Ectodermal cell (in vitro differentiated cells): ENCODE measurements around the gene PATZ1.

Experiments used
- H3K27ac ChIP-seq: 2 replicates; pipeline ENCODE4 v1.7.0; 2013; ENCODE audit warnings: mild to moderate bottlenecking, low read depth, low read length; ENCODE audit not compliant: insufficient read depth, poor library complexity, severe bottlenecking
- H3K27me3 ChIP-seq: 2 replicates; pipeline ENCODE4 v1.7.0; 2013; ENCODE audit warnings: mild to moderate bottlenecking, low read length; ENCODE audit not compliant: insufficient read depth, control insufficient read depth, poor library complexity, severe bottlenecking
- H3K36me3 ChIP-seq: one replicate; pipeline ENCODE4 v1.7.0; 2013; ENCODE audit warnings: low read length; ENCODE audit not compliant: control insufficient read depth, insufficient read depth
- H3K4me1 ChIP-seq: one replicate; pipeline ENCODE4 v1.7.0; 2013; ENCODE audit warnings: low read length; ENCODE audit not compliant: control insufficient read depth, insufficient read depth
- H3K4me3 ChIP-seq: 2 replicates; pipeline ENCODE4 v1.7.0; 2013; ENCODE audit warnings: low read depth, low read length, control low read depth; ENCODE audit not compliant: insufficient read depth
- H3K9me3 ChIP-seq: 2 replicates; pipeline ENCODE4 v1.7.0; 2013; ENCODE audit warnings: mild to moderate bottlenecking, low read length, moderate library complexity; ENCODE audit not compliant: control insufficient read depth
- WGBS, 2 experiments: methylation state at CpG; one replicate each; pipeline ENCODE4 v1.1.7; 2013; ENCODE audit warnings: missing lambda C conversion rate in 2 of 2; 5-methylcytosine and 5-hydroxymethylcytosine counted together

PATZ1 gene

DNA sequence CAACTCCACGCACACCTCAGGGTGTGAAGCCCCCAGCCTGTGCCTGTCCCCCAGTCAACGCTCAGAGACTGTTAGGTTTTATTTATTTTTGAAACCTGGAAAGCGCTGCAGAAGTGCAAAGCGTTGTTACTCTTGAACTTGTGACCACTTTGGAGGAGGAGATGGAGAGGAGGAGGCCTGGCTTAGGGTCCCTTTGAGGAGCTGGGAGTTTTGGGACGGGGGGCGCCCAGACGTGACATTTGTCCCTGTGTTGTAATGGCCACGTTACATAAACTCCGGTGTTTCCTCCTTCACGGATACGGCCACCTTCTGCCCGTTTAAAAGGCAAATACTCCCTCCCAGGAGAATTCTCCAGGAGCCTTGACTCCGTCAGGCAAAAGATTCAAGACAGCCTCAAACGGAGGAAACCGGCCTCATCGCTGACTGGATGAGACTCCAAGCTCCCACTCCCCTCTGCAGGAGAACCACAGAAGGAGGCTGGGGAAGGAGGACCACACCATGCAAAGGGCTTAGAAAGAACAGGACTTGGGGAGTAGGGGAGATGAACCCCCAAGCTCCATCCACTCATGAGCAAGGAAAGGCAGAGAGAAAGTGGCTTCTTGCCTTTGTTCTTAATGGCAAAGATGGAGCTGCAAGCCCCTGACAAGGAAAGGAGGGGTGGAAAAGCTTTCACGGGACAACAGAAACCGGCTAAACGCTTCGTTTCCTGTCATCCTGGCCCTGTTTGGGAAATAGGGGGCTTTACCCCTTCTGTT, 54.5 kb downstream of the PATZ1 start:
- whole genome bisulfite sequencing, 2 experiments, result 16% methylated on average over 19 to 20 of the region's 20 CpGs
- Histone ChIP-seq H3K27ac (no peak overlapping the region), H3K9me3 (no peaks in the 10 kb centered on the region)

GRCh38 chr22:31290494-31291471, 55.4 kb downstream of the PATZ1 start:
- Histone ChIP-seq H3K27ac (no peak overlapping the region), H3K27me3 (peaks cover 36% of the 10 kb centered on the region), H3K9me3 (no peaks in the 10 kb centered on the region), H3K36me3 (no peaks in the 10 kb centered on the region), H3K4me1 (peaks cover 5% of the 10 kb centered on the region), H3K4me3 (peak overlapping the region; percentile 41)
- WGBS, 2 experiments, result 1 to 2% methylated on average over 94 of the region's 95 CpGs

More for the DNA sequence above, 54.5 kb downstream of the PATZ1 start:
- peaks cover 36% of the 10 kb centered on the region for H3K27me3 ChIP-seq
- peak overlapping the region; percentile 44 for H3K4me3 ChIP-seq
- peaks cover 5% of the 10 kb centered on the region for H3K4me1 ChIP-seq
- no peaks in the 10 kb centered on the region for H3K36me3 ChIP-seq

DNA sequence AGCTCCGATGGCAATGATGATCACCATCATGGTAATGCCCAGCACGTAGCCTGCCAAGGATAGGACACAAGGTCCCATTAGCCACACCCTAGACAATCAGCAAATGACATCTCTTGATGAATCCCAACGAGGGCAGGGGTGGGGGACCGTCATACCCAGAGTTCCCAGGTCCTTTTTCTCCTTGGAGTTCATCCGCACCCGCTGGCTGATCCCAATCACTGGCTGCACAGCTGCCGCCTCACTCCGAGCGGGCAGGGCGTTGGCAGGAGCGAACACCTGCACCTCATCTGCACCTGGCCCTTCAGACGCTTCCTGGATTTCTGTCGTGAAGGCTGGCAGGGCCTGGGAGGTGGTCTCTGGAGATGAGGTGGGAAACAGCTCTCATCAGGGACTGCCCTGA, 56.8 kb downstream of the PATZ1 start:
- Histone ChIP-seq H3K36me3 (no peaks in the 10 kb centered on the region), H3K27me3 (peaks cover 36% of the 10 kb centered on the region), H3K4me3 (no peak overlapping the region), H3K9me3 (no peaks in the 10 kb centered on the region), H3K27ac (no peak overlapping the region), H3K4me1 (peaks cover 9% of the 10 kb centered on the region)
- WGBS, 2 experiments, result 87 to 90% methylated on average over 13 of the region's 13 CpGs

DNA sequence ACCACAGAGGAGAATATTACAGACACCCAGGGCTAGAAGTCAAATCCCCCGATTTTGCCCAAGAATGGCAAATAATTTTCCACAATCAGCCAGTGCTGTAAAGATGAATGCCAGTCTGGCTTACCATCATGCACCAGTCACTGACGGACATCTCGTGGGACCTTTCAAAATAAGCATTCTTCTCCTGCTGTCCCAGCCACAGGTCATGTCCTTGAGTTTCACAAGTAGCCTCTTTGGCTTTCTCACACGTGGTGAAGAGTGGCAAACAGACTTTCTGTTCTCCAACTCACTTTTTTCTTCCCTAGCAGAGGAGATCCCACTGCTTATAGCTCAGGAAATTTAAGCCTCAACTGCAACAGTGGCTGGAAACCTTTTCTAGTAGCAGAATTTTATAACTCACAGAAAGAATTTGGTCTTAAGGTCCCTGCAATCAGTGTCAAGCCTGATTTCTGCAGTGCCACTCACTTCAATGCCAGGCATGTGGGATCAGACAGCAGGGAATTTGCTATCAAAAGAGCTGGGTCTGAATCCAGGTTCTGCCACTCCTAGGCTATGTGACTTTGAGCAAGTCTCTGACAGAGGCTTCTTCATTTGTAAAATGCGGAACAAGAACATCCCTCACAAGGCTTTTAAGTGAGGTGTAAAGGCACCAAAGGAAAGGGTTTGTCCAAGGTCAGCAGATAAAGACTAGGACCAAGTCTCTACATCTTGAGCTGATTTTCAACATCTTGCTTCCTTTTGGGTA, 57.5 kb downstream of the PATZ1 start:
- Histone ChIP-seq H3K4me1 (peaks cover 9% of the 10 kb centered on the region), H3K9me3 (no peaks in the 10 kb centered on the region), H3K36me3 (no peaks in the 10 kb centered on the region), H3K4me3 (no peak overlapping the region), H3K27me3 (peaks cover 36% of the 10 kb centered on the region), H3K27ac (no peak overlapping the region)
- WGBS, 2 experiments, result 78 to 81% methylated on average over 5 of the region's 5 CpGs

GRCh38 chr22:31287818-31288495, 58.2 kb downstream of the PATZ1 start:
- 87 to 88% methylated on average over 6 of the region's 6 CpGs for whole genome bisulfite sequencing, 2 experiments
- H3K27me3 ChIP-seq, result peaks cover 36% of the 10 kb centered on the region
- no peak overlapping the region for H3K4me3 ChIP-seq
- H3K9me3 ChIP-seq, result no peaks in the 10 kb centered on the region
- H3K27ac ChIP-seq, result no peak overlapping the region
- no peaks in the 10 kb centered on the region for H3K36me3 ChIP-seq
- peaks cover 9% of the 10 kb centered on the region for H3K4me1 ChIP-seq

DNA sequence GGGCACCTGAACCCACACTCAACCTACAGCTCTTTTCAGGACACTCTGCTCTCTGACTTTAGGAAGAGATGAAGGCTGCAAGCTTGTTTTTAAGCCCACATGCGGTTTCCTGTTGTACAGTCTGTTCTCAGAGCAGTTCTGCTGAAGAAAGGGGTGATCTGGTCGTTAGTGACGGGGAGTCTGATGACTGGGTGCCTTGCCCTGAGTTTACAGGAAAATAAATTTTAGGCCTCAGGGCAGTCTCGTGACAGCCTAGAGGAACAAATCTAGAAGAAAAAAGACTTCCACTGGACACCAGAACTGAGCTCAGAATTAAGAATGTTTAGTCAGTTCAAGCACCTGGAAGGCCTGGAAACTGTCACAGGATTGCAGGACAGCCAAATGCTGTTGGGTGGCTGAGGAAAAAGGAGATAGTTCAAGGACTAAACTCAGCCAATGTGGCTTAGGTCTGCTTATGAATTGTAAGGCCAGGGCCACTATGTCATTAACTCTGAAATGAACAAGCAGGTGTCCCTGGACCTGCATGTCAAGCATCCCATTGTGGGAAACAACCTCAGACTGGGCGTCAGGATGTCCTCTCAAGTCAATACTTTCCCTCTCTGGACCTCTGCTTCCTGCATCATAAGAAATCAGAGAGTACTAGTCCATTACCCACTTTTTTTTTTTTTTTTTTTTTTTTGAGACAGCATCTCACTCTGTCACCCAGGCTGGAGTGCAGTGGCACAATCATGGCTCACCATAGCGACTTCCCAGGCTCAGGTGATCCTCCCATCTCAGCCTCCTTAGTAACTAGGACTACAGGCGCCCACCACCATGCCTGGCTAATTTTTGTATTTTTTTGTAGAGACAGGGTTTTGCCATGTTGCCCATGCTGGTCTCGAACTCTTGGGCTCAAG, 59.5 kb downstream of the PATZ1 start:
- Histone ChIP-seq H3K4me3 (no peak overlapping the region), H3K27me3 (peaks cover 30% of the 10 kb centered on the region), H3K36me3 (no peaks in the 10 kb centered on the region), H3K27ac (no peak overlapping the region), H3K4me1 (peaks cover 9% of the 10 kb centered on the region), H3K9me3 (no peaks in the 10 kb centered on the region)
- whole genome bisulfite sequencing, 2 experiments, result 92 to 93% methylated on average over 8 of the region's 8 CpGs

- H3K4me3 ChIP-seq, result no peak overlapping the region
- peaks cover 11% of the 10 kb centered on the region for H3K27me3 ChIP-seq
- no peaks in the 10 kb centered on the region for H3K9me3 ChIP-seq
- no peaks in the 10 kb centered on the region for H3K36me3 ChIP-seq
- 49 to 57% methylated on average over 3 of the region's 3 CpGs for WGBS, 2 experiments
- peaks cover 3% of the 10 kb centered on the region for H3K4me1 ChIP-seq
- H3K27ac ChIP-seq, result no peak overlapping the region
These were observed 61.6 kb downstream of the PATZ1 start for GRCh38 chr22:31284281-31285155.

DNA sequence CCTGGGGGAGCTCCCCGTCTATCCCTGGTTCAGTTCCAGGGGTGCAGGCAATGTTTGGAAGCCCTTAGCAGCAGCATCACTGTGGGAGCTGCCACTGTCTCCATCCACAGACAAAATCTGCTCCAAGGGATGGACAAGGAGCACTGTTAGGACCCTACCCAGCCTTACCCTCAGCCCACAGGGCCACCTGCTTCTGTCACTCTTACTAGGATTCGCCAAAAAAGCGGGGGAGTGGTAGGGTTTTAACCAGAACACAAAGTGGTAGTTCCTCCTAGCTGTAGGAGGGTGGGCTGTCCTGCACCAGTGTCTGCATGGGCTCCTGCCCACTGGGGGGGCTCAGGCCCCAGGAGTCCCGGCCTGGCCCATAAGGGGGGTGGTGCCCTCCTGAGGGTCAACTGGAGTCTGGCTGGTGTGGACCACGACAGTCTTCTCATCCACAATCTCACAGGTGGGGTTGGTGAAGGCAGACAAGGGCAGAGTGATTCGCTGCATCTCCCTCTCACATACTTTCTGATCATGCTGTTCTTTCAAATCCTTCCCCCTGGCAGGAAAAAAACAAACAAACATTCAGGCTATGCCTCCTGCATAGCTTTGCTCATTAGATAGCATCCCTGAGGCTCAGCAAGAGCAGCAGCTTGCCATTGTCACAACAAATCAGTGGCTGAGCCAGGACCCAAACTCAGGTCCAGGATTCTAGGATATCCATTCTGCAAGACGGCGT, 63.2 kb downstream of the PATZ1 start:
- 79 to 83% methylated on average over 8 of the region's 8 CpGs for WGBS, 2 experiments
- H3K9me3 ChIP-seq, result no peaks in the 10 kb centered on the region
- no peaks in the 10 kb centered on the region for H3K36me3 ChIP-seq

More for the DNA sequence above, 63.2 kb downstream of the PATZ1 start:
- Histone ChIP-seq H3K4me1 (peaks cover 3% of the 10 kb centered on the region), H3K4me3 (no peak overlapping the region), H3K27ac (no peak overlapping the region), H3K27me3 (no peaks in the 10 kb centered on the region)
